ENCODE results near the gene ERN2.

ERN2 gene

GRCh38 chr16:23710504-23710903 is 2.5 kb downstream of the ERN2 start:
- TF ChIP-seq, protein P1, sequence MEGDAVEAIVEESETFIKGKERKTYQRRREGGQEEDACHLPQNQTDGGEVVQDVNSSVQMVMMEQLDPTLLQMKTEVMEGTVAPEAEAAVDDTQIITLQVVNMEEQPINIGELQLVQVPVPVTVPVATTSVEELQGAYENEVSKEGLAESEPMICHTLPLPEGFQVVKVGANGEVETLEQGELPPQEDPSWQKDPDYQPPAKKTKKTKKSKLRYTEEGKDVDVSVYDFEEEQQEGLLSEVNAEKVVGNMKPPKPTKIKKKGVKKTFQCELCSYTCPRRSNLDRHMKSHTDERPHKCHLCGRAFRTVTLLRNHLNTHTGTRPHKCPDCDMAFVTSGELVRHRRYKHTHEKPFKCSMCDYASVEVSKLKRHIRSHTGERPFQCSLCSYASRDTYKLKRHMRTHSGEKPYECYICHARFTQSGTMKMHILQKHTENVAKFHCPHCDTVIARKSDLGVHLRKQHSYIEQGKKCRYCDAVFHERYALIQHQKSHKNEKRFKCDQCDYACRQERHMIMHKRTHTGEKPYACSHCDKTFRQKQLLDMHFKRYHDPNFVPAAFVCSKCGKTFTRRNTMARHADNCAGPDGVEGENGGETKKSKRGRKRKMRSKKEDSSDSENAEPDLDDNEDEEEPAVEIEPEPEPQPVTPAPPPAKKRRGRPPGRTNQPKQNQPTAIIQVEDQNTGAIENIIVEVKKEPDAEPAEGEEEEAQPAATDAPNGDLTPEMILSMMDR (conservative IDR thresholded peaks at IDR 0.05; ENCODE audit: low read depth, low read length), result no peak
- H3K4me2 ChIP-seq, result no peak overlapping the region

DNA sequence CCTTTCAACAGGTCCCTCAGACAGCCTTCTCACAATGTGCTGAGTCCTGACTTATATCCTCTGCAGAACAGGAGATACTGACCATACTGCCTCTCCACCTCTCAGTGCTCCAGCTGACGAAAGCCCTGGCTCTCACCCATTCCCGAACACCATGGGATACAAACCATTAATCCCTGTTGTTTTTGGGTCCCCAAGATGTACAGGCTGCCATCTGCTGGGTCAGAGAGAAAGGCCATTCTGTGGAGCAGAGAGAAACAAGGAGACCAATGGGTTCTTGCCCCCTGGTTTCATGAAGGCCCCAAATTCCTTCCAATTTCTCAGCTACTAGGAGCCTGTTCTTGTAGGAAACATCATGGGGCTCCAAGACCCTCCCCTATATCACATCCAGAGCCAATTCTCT is 3.0 kb downstream of the ERN2 start:
- no peak overlapping the region for H3K27ac ChIP-seq
- no peaks in the 10 kb centered on the region for H3K4me1 ChIP-seq (ENCODE audit: low read depth, poor library complexity, severe bottlenecking)
- H2AFZ ChIP-seq (ENCODE audit: low read depth), result no peak overlapping the region
- H4K20me1 ChIP-seq (ENCODE audit: insufficient read depth), result no peaks in the 10 kb centered on the region
- H3K9ac ChIP-seq, result no peak overlapping the region
- no peaks in the 10 kb centered on the region for H3K79me2 ChIP-seq (ENCODE audit: insufficient read depth, low read depth)
- H3K4me3 ChIP-seq (IDR thresholded peaks at IDR 0.05; ENCODE audit: insufficient read depth, low read depth, low read length), result no peak overlapping the region
- no peaks in the 10 kb centered on the region for H3K27me3 ChIP-seq (ENCODE audit: insufficient read depth, low read depth)
- no peak overlapping the region for H3K4me2 ChIP-seq
- no peaks in the 10 kb centered on the region for H3K36me3 ChIP-seq (ENCODE audit: insufficient read depth)
- TF ChIP-seq, protein P1 (conservative IDR thresholded peaks at IDR 0.05; ENCODE audit: low read depth, low read length), result no peak

More at GRCh38 chr16:23710504-23710903, 2.5 kb downstream of the ERN2 start:
- Histone ChIP-seq H3K36me3 (ENCODE audit: insufficient read depth) (no peaks in the 10 kb centered on the region), H3K4me1 (ENCODE audit: low read depth, poor library complexity, severe bottlenecking) (no peaks in the 10 kb centered on the region), H3K9ac (no peak overlapping the region), H4K20me1 (ENCODE audit: insufficient read depth) (no peaks in the 10 kb centered on the region), H3K79me2 (ENCODE audit: insufficient read depth, low read depth) (no peaks in the 10 kb centered on the region), H3K4me3 (IDR thresholded peaks at IDR 0.05; ENCODE audit: insufficient read depth, low read depth, low read length) (no peak overlapping the region), H3K27ac (no peak overlapping the region), H3K27me3 (ENCODE audit: insufficient read depth, low read depth) (no peaks in the 10 kb centered on the region), H2AFZ (ENCODE audit: low read depth) (no peak overlapping the region)

GRCh38 chr16:23709536-23709935 is 3.5 kb downstream of the ERN2 start:
- Histone ChIP-seq H3K27ac (no peak overlapping the region), H3K9ac (no peak overlapping the region), H3K27me3 (ENCODE audit: insufficient read depth, low read depth) (no peaks in the 10 kb centered on the region), H3K4me1 (ENCODE audit: low read depth, poor library complexity, severe bottlenecking) (no peaks in the 10 kb centered on the region), H3K4me3 (IDR thresholded peaks at IDR 0.05; ENCODE audit: insufficient read depth, low read depth, low read length) (no peak overlapping the region), H3K4me2 (no peak overlapping the region), H3K36me3 (ENCODE audit: insufficient read depth) (no peaks in the 10 kb centered on the region), H4K20me1 (ENCODE audit: insufficient read depth) (no peaks in the 10 kb centered on the region), H2AFZ (ENCODE audit: low read depth) (no peak overlapping the region), H3K79me2 (ENCODE audit: insufficient read depth, low read depth) (no peaks in the 10 kb centered on the region)
- TF ChIP-seq, protein P1 (conservative IDR thresholded peaks at IDR 0.05; ENCODE audit: low read depth, low read length), result no peak

GRCh38 chr16:23706439-23706838 is 6.6 kb downstream of the ERN2 start:
- Histone ChIP-seq H3K36me3 (ENCODE audit: insufficient read depth) (no peaks in the 10 kb centered on the region), H3K79me2 (ENCODE audit: insufficient read depth, low read depth) (no peaks in the 10 kb centered on the region), H3K4me3 (IDR thresholded peaks at IDR 0.05; ENCODE audit: insufficient read depth, low read depth, low read length) (no peak overlapping the region), H3K4me1 (ENCODE audit: low read depth, poor library complexity, severe bottlenecking) (no peaks in the 10 kb centered on the region), H4K20me1 (ENCODE audit: insufficient read depth) (no peaks in the 10 kb centered on the region), H3K9ac (no peak overlapping the region), H3K4me2 (no peak overlapping the region), H3K27ac (no peak overlapping the region), H2AFZ (ENCODE audit: low read depth) (no peak overlapping the region), H3K27me3 (ENCODE audit: insufficient read depth, low read depth) (no peaks in the 10 kb centered on the region)
- TF ChIP-seq, protein P1 (conservative IDR thresholded peaks at IDR 0.05; ENCODE audit: low read depth, low read length), result no peak
